Measurements from ENCODE around the gene SPTB.

GRCh38 chr14:64910847-64911495, 31.3 kb upstream of the SPTB start:
- TF ChIP-seq CTCF (IDR thresholded peaks at IDR 0.05; ENCODE audit: low read depth, low read length) (peak; percentile 67), POLR2A (IDR thresholded peaks at IDR 0.05; ENCODE audit: extremely low read depth, insufficient read length) (no peak)
